22Rv1 (cell line): Measurements from ENCODE around the gene RHOBTB3.

Experiments
- H3K27ac ChIP-seq: fragments of 450-650 bp; 2 replicates; pipeline ENCODE4 v1.5.1; 2017
- ZFX ChIP-seq: fragments of 450-650 bp; IDR thresholded peaks from 2 replicates; pipeline ENCODE4 v1.6.1; 2017; ENCODE audit warnings: antibody characterized with exemption, borderline replicate concordance
- TF ChIP-seq, protein P1 (sequence below): fragments of 450-650 bp; IDR thresholded peaks from 2 replicates; pipeline ENCODE4 v1.5.1; 2017; ENCODE audit warnings: mild to moderate bottlenecking

RHOBTB3 gene

DNA sequence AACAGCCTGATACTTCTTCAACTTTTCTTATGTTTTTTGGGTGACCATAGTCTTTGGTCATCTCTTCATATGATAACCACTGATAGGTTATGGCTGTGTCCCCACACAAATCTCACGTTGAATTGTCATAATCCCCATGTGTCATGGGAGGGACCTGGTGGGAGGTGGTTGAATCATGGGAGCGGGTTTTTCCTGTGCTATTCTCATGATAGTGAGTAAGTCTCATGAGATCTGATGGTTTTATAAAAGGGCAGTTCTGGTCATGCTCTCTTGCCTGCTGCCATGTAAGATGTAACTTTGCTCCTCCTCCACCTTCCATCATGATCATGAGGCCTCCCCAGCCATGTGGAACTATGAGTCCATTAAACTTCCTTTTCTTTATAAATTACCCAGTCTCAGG lies 8.7 kb downstream of the RHOBTB3 start:
- H3K27ac ChIP-seq, result no peak overlapping the region
- TF ChIP-seq ZFX, result no peak
- TF ChIP-seq, protein P1, sequence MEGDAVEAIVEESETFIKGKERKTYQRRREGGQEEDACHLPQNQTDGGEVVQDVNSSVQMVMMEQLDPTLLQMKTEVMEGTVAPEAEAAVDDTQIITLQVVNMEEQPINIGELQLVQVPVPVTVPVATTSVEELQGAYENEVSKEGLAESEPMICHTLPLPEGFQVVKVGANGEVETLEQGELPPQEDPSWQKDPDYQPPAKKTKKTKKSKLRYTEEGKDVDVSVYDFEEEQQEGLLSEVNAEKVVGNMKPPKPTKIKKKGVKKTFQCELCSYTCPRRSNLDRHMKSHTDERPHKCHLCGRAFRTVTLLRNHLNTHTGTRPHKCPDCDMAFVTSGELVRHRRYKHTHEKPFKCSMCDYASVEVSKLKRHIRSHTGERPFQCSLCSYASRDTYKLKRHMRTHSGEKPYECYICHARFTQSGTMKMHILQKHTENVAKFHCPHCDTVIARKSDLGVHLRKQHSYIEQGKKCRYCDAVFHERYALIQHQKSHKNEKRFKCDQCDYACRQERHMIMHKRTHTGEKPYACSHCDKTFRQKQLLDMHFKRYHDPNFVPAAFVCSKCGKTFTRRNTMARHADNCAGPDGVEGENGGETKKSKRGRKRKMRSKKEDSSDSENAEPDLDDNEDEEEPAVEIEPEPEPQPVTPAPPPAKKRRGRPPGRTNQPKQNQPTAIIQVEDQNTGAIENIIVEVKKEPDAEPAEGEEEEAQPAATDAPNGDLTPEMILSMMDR, result no peak

- no peak overlapping the region for H3K27ac ChIP-seq
- TF ChIP-seq, protein P1, result no peak
- no peak for TF ChIP-seq ZFX
Observed at GRCh38 chr5:95741458-95741857, 10.3 kb downstream of the RHOBTB3 start.

DNA sequence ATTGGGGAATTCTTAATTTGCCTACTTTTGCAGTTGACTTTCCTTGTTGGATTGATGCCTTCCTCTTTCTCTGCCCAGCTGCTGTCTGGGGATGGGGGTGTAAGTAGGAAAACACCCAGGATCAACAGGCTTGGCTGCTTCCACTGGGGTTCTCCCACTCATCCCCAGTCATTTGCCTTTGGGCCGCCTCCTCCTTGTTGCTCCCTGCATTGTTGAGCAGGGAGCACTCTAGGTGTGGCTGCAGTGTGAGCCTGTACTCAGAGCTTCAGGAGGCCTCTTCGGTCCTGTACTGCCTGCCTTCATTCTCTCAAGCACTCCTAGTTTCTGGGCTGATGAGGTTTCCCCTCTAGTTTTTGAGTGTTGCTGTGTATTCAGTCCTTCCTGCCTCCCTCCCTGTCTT lies 12.1 kb downstream of the RHOBTB3 start:
- H3K27ac ChIP-seq, result no peak overlapping the region
- no peak for TF ChIP-seq ZFX
- TF ChIP-seq, protein P1, result no peak

GRCh38 chr5:95743877-95744276 lies 12.7 kb downstream of the RHOBTB3 start:
- no peak overlapping the region for H3K27ac ChIP-seq
- TF ChIP-seq, protein P1, result no peak
- no peak for TF ChIP-seq ZFX

- no peak overlapping the region for H3K27ac ChIP-seq
- TF ChIP-seq ZFX, result no peak
- TF ChIP-seq, protein P1, result no peak
Observed at GRCh38 chr5:95746194-95746593, 15.1 kb downstream of the RHOBTB3 start.

DNA sequence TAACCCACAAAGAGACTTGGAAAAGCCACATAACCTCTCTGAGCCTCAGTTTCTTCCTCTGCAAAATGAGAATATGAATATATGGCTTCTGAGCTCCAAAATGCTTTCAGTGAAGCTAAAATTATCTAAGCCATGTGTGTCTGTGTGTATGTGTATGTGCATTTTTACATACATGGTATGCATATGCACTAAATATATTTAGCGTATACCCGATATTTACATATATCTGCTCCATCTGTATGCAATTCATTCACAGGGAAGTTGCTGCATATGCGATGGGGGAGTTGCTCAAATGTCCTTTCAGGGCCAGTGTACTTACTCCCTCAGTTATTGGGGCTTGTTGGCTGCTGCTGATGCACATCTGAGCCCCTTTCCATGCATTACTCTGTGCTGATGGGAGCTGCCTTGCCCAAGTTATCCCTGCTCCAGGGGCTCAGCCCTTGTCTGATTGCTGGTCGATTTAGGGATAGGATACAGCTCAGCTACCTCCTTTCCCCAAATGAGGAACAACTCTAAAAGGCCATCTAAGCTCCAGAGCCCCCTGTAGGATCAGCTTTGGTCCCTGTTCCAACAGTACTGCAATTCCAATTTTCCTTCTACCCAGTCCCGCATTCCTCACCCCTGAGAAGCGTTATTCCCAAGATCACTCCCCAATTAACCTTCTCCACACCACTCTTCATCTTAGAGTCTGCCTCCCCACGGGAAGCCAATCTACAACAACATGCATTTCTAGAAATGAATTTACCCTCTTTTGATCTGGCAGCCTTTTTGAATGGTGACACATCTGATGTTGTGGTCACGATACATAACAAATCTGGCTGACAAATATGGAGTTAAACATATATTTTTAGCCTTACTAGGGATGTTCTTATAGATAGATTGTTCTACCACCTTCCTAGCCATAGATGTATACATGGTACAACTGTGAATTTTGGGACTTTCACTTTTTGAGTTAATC lies 15.9 kb downstream of the RHOBTB3 start:
- TF ChIP-seq, protein P1, result no peak
- no peak overlapping the region for H3K27ac ChIP-seq

GRCh38 chr5:95748133-95748532 lies 17.0 kb downstream of the RHOBTB3 start:
- no peak overlapping the region for H3K27ac ChIP-seq
- no peak for TF ChIP-seq ZFX
- TF ChIP-seq, protein P1, result no peak
